NK-92 (cell line): Measurements from ENCODE around the gene MCUR1.
"Not testable (repeated sequence)": the region's sequence is repeated elsewhere in the genome, so short reads cannot be mapped to it uniquely, and the experiment has no call there.

ENCODE experiments used
- DNase-seq: peaks from one replicate; lab custom pipeline; 2025; ENCODE audit not compliant: unreplicated experiment; lab: John Stamatoyannopoulos, UW

The MCUR1 gene

DNA sequence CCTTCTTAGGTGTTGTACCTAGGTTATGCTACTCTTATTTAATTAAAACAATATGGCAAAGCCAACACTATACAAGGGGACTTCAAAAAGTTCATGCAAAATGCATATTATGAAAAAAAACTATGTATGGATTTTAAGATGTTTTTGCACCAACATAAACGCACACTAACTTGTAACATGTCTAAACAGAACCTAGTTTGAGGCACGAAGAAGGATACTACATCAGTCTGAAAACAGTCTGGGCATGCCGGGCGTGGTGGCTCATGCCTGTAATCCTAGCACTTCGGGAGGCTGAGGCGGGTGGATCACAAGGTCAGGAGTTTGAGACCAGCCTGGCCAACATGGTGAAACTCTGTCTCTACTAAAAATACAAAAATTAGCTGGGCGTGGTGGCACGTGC, 34.2 kb downstream of the MCUR1 start:
- DNase-seq, result not testable (repeated sequence)

- no peak for DNase-seq
Observed at GRCh38 chr6:13778028-13778427, 36.3 kb downstream of the MCUR1 start.

GRCh38 chr6:13776602-13777001, 37.8 kb downstream of the MCUR1 start:
- DNase-seq, result no peak

GRCh38 chr6:13775466-13775865, 38.9 kb downstream of the MCUR1 start:
- not testable (repeated sequence) for DNase-seq

DNA sequence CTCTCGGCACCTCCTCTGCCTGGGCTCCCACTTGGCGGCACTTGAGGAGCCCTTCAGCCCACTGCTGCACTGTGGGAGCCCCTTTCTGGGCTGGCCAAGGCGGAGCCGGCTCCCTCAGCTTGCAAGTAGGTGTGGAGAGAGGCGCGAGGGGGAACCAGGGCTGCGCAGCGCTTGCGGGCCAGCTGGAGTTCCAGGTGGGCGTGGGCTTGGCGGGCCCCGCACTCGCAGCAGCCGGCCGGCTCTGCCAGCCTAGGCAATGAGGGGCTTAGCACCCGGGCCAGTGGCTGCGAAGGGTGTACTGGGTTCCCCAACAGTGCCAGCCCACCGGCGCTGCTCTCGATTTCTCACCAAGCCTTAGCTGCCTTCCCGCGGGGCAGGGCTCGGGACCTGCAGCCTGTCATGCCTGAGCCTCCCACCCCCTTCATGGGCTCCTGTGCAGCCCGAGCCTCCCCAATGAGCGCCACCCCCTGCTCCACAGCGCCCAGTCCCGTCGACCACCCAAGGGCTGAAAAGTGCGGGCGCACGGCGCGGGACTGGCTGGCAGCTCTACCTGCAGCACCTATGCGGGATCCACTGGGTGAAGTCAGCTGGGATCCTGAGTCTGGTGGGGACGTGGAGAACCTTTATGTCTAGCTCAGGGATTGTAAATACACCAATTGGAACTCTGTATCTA, 41.9 kb downstream of the MCUR1 start:
- DNase-seq, result not testable (repeated sequence)

GRCh38 chr6:13769655-13770053, 44.7 kb downstream of the MCUR1 start:
- no peak for DNase-seq

DNA sequence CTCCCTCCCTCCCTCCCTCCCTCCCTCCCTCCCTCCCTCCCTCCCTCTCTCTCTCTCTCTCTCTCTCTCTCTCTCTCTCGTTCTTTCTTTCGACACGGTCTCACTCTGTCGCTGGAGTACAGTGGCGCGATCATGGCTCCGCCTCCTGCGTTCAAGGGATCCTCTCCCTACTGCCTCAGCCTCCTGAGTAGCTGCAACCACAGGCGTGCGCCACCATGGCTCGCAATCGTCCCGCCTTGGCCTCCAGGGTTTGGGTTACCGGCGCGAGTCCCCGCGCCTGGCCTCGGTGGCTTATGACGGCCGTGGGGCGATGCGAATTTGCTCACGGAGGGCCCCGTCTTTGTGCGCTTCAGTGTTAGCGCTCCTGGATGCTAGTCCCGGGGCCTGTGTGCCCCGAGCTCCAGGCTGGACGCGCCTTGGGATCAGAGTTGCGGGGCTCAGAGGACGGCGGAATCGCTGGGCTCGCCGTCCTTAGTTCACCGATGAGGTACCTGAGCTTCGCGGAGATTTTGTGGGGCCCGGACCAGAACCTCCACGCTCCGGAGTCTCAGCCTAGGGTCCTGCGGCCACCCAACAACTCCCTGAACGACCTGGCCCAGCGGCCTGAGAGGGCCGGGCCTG, 45.2 kb downstream of the MCUR1 start:
- no peak for DNase-seq

- DNase-seq, result no peak
Observed at GRCh38 chr6:13767121-13767808, 47.1 kb downstream of the MCUR1 start.

- no peak for DNase-seq
Observed at GRCh38 chr6:13766201-13766634, 48.1 kb downstream of the MCUR1 start.

DNA sequence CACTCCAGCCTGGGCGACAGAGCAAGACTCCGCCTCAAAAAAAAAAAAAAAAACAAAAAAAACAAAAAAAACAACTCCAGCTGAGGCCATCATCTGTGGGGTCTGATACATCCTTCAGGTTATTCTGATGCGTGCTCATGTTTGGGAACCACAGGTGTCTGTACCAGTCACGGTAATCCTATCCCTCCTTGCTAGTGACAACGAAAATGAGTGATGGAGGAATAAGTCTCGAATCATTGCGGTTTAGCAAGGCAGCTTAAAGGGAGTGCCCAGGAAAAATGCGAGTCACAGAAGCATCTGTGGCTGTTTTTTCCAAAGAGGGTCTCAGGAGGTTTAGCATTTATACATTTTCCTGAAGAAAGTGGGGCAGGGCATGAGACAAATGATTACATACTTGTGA, 48.8 kb downstream of the MCUR1 start:
- DNase-seq, result no peak

GRCh38 chr6:13764996-13765395, 49.4 kb downstream of the MCUR1 start:
- no peak for DNase-seq

DNA sequence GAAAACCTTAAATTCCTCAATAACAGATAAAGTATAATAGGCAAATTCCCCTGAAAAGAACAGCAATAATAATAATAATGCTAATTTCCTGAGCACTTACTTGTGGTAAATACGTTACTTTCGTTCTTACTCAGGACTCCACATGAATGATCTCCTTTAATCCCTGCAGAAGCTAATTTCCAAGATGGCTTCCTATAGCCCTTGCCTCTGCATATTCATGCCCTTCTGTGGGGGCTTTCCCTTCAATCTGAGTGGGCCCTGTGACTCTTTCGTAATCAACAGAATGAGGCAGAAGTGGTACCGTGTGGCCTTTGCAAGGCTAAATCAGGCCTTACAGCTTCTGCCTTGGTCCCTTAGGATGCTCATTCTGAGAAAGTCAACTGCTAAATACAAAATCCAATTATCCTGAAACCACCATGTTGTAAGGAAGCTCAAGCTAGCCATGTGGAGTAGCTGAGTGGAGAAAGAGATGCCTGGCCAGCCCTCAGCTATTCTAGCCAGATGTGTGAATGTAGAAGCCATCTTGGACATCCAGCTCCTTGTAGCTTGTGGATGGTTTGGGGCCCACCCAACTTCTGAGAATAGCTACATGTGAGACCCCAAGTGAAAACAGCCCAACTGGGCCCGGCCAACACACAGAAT, 50.5 kb downstream of the MCUR1 start:
- DNase-seq, result no peak

DNA sequence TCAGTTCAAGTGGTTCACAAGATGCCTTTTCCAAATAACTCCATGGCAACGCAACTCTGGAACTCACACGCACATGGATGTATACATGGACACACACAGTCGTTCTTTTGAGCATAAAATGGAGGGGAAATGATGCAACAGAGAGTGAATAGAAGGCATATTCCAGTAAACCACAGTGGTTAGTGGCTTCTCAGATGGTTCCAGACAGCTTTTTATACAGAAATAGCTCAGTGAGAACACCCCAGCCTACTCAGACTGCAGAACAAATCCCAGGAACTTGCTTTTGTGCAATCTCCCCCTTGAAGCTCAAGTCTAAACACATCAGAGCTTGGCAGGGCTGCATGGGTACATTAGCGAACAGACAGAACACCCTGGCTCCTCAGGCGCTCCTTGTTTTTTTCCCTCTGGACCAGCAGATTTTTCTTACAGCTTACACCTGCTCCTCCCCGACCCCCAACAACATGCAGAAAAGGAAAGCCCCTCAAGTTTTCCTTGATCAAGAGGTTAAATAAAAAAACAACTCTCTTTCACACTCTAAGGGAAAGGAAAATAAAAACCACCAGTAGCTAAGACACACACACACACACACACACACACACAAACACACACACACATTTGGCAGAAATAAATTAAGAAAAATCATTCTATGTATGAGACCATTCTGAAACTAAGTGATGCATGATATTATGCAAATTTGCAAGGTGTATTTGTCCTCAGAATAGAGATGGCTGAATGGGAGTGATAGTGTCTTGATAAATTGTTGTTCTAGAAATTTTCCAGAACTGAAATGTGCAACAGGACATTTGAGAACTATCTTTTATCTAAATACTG, 51.5 kb downstream of the MCUR1 start:
- no peak for DNase-seq

GRCh38 chr6:13761361-13762036, 52.9 kb downstream of the MCUR1 start:
- DNase-seq, result no peak

- no peak for DNase-seq
Observed at GRCh38 chr6:13760307-13761304, 53.8 kb downstream of the MCUR1 start.

DNA sequence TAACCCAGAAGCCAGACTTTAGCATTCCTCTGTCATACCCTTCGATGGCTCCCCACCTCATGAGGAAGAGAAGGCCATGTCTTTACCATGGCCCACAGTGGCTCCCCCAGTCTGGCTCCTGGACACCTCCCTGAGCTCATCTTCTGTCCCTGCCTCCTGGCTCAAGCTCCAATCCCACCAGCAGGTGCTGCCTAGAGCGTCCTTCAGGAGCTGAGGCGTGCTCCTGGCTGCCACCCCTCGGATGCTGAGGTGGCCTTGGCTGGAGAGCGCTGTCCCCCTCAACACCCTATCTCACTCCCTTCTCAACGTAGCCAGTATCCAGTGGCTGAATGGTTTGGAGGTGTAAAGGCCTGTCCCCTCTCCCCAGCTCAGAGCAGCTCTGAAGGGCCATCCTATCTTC, 55.3 kb downstream of the MCUR1 start:
- no peak for DNase-seq

GRCh38 chr6:13754644-13755043, 59.7 kb downstream of the MCUR1 start:
- DNase-seq, result no peak

DNA sequence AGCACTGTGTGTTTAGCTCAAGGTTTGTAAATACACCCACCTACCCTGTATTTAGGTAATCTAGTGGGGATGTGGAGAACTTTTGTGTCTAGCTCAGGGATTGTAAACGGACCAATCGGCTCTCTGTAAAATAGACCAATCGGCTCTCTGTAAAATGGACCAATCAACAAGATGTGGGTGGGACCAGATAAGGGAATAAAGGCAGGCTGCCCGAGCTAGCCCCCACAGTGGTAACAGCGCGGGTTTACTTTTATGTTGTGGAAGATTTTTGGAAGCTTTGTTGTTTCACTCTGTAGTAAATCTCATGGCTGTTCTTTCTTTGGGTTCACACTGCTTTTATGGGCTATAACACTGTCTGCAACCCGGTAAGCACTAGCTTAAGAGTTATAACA, 70.6 kb downstream of the MCUR1 start:
- DNase-seq, result no peak
